Testis (tissue), 3 donors: ENCODE measurements around the gene EVC2. TPM values are rescaled to one million over a fixed set of nuclear protein-coding genes. Genes with fewer than 3 reads are reported as not detected.

Experiments
- DNase-seq: peaks from one replicate; pipeline ENCODE4 v3.0.0-alpha.2; 2019
- H3K27ac ChIP-seq, 2 donors: fragments of 200-600 bp; sonication (generic); one replicate each; pipeline ENCODE4 v1.5.1; 2019
- H3K27me3 ChIP-seq: fragments of 200-600 bp; sonication (generic); one replicate; pipeline ENCODE4 v1.5.1; 2019
- H3K36me3 ChIP-seq: fragments of 200-600 bp; sonication (generic); one replicate; pipeline ENCODE4 v1.5.1; 2017; ENCODE audit warnings: low read depth; ENCODE audit errors: missing control alignments
- H3K4me1 ChIP-seq: fragments of 200-600 bp; sonication (generic); one replicate; pipeline ENCODE4 v1.5.1; 2019
- H3K4me3 ChIP-seq, 2 donors: fragments of 200-600 bp; sonication (generic); one replicate each; pipeline ENCODE4 v1.5.1; 2017 to 2019
- H3K9me3 ChIP-seq: fragments of 200-600 bp; sonication (generic); one replicate; pipeline ENCODE4 v1.5.1; 2017
- CTCF ChIP-seq, 3 experiments: fragments of 450-650 bp in 2 of 3; fragments of 200-600 bp in 1 of 3; sonication (generic) in 1 of 3; IDR thresholded peaks; one replicate each; pipeline ENCODE4 v1.5.1; 2016 to 2019; ENCODE audit warnings: antibody characterized with exemption in 3 of 3, mild to moderate bottlenecking in 2 of 3, moderate library complexity in 1 of 3
- POLR2A ChIP-seq: fragments of 450-650 bp; IDR thresholded peaks from one replicate; pipeline ENCODE4 v1.6.1; 2017; ENCODE audit warnings: antibody characterized with exemption, mild to moderate bottlenecking, moderate library complexity
- WGBS, 2 donors: methylation state at CpG; one replicate each; pipeline ENCODE4 v1.1.5; 2018; 5-methylcytosine and 5-hydroxymethylcytosine counted together
- intact Hi-C: fragments of 100-400 bp; cut with DNase I; formaldehyde crosslinking; loops from one replicate; pipeline ENCODE4 v1.15.1; 2023; ENCODE audit warnings: low total_unique reads
- polyA plus RNA-seq: library from polyadenylated mRNA; stranded (reverse); fragments of 350-450 nt; fragmentation: Illumina TruSeq; extraction: RNeasy Lipid Tissue Mini Kit (QIAGEN cat#74804); gene quantifications from one replicate; pipeline ENCODE4 v1.2.3, GENCODE V29; 2014; ENCODE audit warnings: low read depth, low replicate concordance; ENCODE audit not compliant: insufficient read depth
- total RNA-seq, 2 donors: library from RNA; depleted of rRNA; stranded (reverse); fragments of >200 nt; gene quantifications; one replicate each; pipeline ENCODE4 v1.2.3, GENCODE V29; 2016

EVC2 gene
- total and polyA plus RNA-seq, 3 donors from 2014 or later: 2.9 to 10.2 (median 10.0) TPM

DNA sequence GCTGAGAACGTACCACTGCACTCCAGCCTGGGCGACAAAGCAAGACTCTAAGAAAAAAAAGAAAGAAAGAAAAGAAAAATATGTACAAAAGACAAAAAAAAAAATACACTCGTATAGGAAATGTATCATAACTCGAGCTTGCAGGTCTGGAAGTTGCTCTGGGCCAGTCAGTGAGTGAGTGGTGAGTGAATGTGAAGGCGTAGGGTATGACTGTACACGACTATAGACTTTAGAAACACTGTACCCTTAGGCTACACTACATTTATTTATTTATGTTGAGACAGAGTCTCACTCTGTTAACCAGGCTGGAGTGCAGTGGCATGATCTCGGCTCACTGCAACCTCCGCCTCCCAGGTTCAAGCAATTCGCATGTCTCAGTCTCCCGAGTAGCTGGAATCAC, 29.4 kb downstream of the EVC2 start:
- TF ChIP-seq POLR2A (no peak), CTCF (IDR thresholded peaks at IDR 0.05) (no peak)
- no peak overlapping the region for H3K27ac ChIP-seq
- 89 to 94% methylated on average over 10 of the region's 10 CpGs for WGBS, 2 donors
- intact Hi-C loops: no loop called here
- H3K4me1 ChIP-seq: no peaks in the 10 kb centered on the region
- no peaks in the 10 kb centered on the region for H3K36me3 ChIP-seq
- H3K27me3 ChIP-seq: no peaks in the 10 kb centered on the region
- no peak overlapping the region for H3K4me3 ChIP-seq
- H3K9me3 ChIP-seq: no peaks in the 10 kb centered on the region
- DNase-seq: no peak

- Histone ChIP-seq H3K4me1 (no peaks in the 10 kb centered on the region), H3K9me3 (no peaks in the 10 kb centered on the region), H3K27me3 (no peaks in the 10 kb centered on the region), H3K36me3 (no peaks in the 10 kb centered on the region), H3K4me3 (no peak overlapping the region), H3K27ac (no peak overlapping the region)
- intact Hi-C loops: no loop called here
- 98 to 100% methylated on average over 8 of the region's 8 CpGs for WGBS, 2 donors
- TF ChIP-seq POLR2A: no peak
- TF ChIP-seq CTCF (IDR thresholded peaks at IDR 0.05): no peak
- no peak for DNase-seq
Observed at GRCh38 chr4:5676763-5677162, 31.6 kb downstream of the EVC2 start.

- intact Hi-C loops: no loop called here
- Histone ChIP-seq H3K9me3 (no peaks in the 10 kb centered on the region), H3K27ac (no peak overlapping the region), H3K27me3 (no peaks in the 10 kb centered on the region), H3K4me1 (no peaks in the 10 kb centered on the region), H3K36me3 (no peaks in the 10 kb centered on the region), H3K4me3 (no peak overlapping the region)
- 79 to 88% methylated on average over 1 of the region's 1 CpG for WGBS, 2 donors
- no peak for TF ChIP-seq POLR2A
- no peak for TF ChIP-seq CTCF (IDR thresholded peaks at IDR 0.05)
- DNase-seq: no peak
Observed at GRCh38 chr4:5666741-5667140, 41.6 kb downstream of the EVC2 start.

- WGBS, 2 donors: 92 to 94% methylated on average over 12 of the region's 12 CpGs
- DNase-seq: no peak
- Histone ChIP-seq H3K36me3 (no peaks in the 10 kb centered on the region), H3K4me1 (no peaks in the 10 kb centered on the region), H3K4me3 (no peak overlapping the region), H3K9me3 (no peaks in the 10 kb centered on the region), H3K27ac (no peak overlapping the region), H3K27me3 (no peaks in the 10 kb centered on the region)
- TF ChIP-seq POLR2A: no peak
- TF ChIP-seq CTCF (IDR thresholded peaks at IDR 0.05): no peak
- intact Hi-C loops: no loop called here
Observed at GRCh38 chr4:5664778-5665177, 43.6 kb downstream of the EVC2 start.

- no peaks in the 10 kb centered on the region for H3K27me3 ChIP-seq
- WGBS, 2 donors: 88 to 96% methylated on average over 1 of the region's 1 CpG
- intact Hi-C loops: no loop called here
- no peak for DNase-seq
- no peak overlapping the region for H3K27ac ChIP-seq
- no peaks in the 10 kb centered on the region for H3K4me1 ChIP-seq
- TF ChIP-seq CTCF (IDR thresholded peaks at IDR 0.05) (no peak), POLR2A (no peak)
- H3K36me3 ChIP-seq: no peaks in the 10 kb centered on the region
- H3K4me3 ChIP-seq: no peak overlapping the region
- H3K9me3 ChIP-seq: no peaks in the 10 kb centered on the region
Observed at GRCh38 chr4:5662555-5662954, 45.8 kb downstream of the EVC2 start.
